HEK293T (cell line): ENCODE results near the gene ARHGEF10L.
A peak's percentile ranks its signal among the peaks of the same experiment; 100 is the strongest.

Experiments
- CTCF ChIA-PET: fragments of 350-600 bp; formaldehyde crosslinking; extraction: SDS; loops from one replicate; lab custom pipeline; 2021; ENCODE audit warnings: antibody characterized with exemption, inconsistent platforms; lab: Yijun Ruan, JAX
- POLR2A ChIA-PET: fragments of 350-600 bp; formaldehyde crosslinking; extraction: SDS; loops from one replicate; lab custom pipeline; 2020; ENCODE audit warnings: antibody characterized with exemption, inconsistent platforms; lab: Yijun Ruan, JAX
- DNase-seq: peaks from one replicate; pipeline ENCODE4 v3.0.0; 2012; ENCODE audit warnings: mixed read lengths; ENCODE audit errors: extremely low spot score
- ARNT ChIP-seq: fragments of 450-650 bp; IDR thresholded peaks from 2 replicates; pipeline ENCODE4 v1.6.1; 2017; ENCODE audit warnings: mild to moderate bottlenecking
- BHLHE40 ChIP-seq: fragments of 450-650 bp; IDR thresholded peaks from 2 replicates; pipeline ENCODE4 v1.6.1; 2016; ENCODE audit warnings: mild to moderate bottlenecking, moderate library complexity, borderline replicate concordance
- CTBP1 ChIP-seq: fragments of 450-650 bp; IDR thresholded peaks from 2 replicates; pipeline ENCODE4 v1.6.1; 2016; ENCODE audit warnings: borderline replicate concordance
- ELF4 ChIP-seq: fragments of 450-650 bp; IDR thresholded peaks from 2 replicates; pipeline ENCODE4 v1.6.1; 2017; ENCODE audit warnings: antibody characterized with exemption
- FOXA1 ChIP-seq: fragments of 450-650 bp; IDR thresholded peaks from 2 replicates; pipeline ENCODE4 v1.6.1; 2016; ENCODE audit warnings: mild to moderate bottlenecking
- FOXK2 ChIP-seq: fragments of 450-650 bp; IDR thresholded peaks from 2 replicates; pipeline ENCODE4 v1.6.1; 2016; ENCODE audit warnings: mild to moderate bottlenecking
- FOXM1 ChIP-seq: fragments of 450-650 bp; IDR thresholded peaks from 2 replicates; pipeline ENCODE4 v1.6.1; 2017; ENCODE audit warnings: mild to moderate bottlenecking, borderline replicate concordance
- HDGF ChIP-seq: fragments of 450-650 bp; IDR thresholded peaks from 2 replicates; pipeline ENCODE4 v1.6.1; 2017; ENCODE audit warnings: antibody characterized with exemption, borderline replicate concordance
- L3MBTL2 ChIP-seq: fragments of 450-650 bp; conservative IDR thresholded peaks from 2 replicates; pipeline ENCODE4 v1.6.1; 2016; ENCODE audit warnings: mild to moderate bottlenecking
- LEF1 ChIP-seq: fragments of 450-650 bp; IDR thresholded peaks from 2 replicates; pipeline ENCODE4 v1.6.1; 2017; ENCODE audit warnings: mild to moderate bottlenecking, borderline replicate concordance
- NFRKB ChIP-seq: fragments of 450-650 bp; IDR thresholded peaks from 2 replicates; pipeline ENCODE4 v1.6.1; 2016; ENCODE audit warnings: mild to moderate bottlenecking, moderate library complexity
- SP1 ChIP-seq: fragments of 450-650 bp; IDR thresholded peaks from 2 replicates; pipeline ENCODE4 v1.6.1; 2017
- SUZ12 ChIP-seq: fragments of 450-650 bp; IDR thresholded peaks from 2 replicates; pipeline ENCODE4 v1.6.1; 2016; ENCODE audit warnings: mild to moderate bottlenecking
- TARDBP ChIP-seq: fragments of 450-650 bp; IDR thresholded peaks from 2 replicates; pipeline ENCODE4 v1.6.1; 2016
- ZNF384 ChIP-seq: fragments of 450-650 bp; IDR thresholded peaks from 2 replicates; pipeline ENCODE4 v1.6.1; 2016
- TF ChIP-seq, protein P1 (sequence below): fragments of 450-650 bp; IDR thresholded peaks from 2 replicates; pipeline ENCODE4 v1.6.1; 2016

ARHGEF10L gene

DNA sequence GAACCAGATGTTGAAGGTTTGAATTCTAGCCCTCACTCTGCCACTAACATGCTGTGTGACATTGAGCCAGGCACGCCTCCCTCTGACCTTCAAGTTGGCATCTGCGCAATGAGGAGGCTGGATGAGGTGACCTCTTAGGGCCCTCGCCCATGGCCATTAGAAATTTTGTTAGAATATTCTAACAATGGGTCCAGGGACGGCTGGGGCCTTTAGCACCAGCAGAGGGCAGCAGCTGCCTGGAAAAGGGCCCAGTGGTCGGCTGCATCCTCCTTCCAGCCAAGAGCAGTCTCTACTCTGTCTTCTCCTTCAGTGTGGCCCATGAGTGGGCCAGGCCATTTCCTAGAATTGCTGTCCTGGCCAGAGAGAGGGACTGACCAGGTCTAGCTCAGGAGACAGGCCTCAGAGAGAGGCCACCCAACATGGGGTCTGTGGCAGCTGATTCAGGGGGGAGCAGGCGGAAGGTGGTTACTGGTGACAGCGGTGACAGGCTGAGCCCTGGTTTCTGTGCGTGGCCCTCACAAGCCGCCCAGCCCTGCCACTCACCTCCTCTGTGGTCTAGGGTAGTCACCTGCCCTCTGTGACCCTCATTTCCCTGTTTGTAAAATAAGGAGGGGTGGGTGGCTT lies 114.3 kb downstream of the ARHGEF10L start:
- ChIA-PET POLR2A (no interaction called here), CTCF (interaction anchor here (0.5 to 0.9 kb wide), 2 partner anchors 11 to 119 kb away, joined by 3 to 4 read pairs; no protein-coding TSS in a partner anchor)
- TF ChIP-seq FOXM1 (no peak), ZNF384 (no peak), L3MBTL2 (no peak), HDGF (no peak), FOXK2 (no peak)
- TF ChIP-seq, protein P1, sequence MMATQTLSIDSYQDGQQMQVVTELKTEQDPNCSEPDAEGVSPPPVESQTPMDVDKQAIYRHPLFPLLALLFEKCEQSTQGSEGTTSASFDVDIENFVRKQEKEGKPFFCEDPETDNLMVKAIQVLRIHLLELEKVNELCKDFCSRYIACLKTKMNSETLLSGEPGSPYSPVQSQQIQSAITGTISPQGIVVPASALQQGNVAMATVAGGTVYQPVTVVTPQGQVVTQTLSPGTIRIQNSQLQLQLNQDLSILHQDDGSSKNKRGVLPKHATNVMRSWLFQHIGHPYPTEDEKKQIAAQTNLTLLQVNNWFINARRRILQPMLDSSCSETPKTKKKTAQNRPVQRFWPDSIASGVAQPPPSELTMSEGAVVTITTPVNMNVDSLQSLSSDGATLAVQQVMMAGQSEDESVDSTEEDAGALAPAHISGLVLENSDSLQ = no peak
- DNase-seq = peak; percentile 68

DNA sequence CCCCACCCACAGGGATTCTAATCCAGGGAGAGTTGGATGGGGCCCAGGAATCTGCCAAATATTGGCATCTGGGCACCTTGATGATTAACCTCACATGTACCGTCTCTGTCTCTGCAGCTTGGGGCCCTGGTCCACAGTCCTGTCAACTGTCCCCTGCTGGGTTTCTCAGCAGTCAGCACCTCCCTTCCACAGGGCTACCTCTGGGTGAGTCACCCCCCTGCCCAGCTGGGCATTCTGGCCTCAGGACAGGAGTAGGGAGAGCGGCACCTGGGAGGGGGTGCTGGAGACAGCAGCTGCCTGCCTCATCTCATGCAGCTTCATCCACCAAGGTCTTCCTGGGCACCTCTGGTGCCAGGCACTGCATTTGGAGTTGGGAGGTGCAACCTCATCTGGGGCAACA lies 115.0 kb downstream of the ARHGEF10L start:
- ChIA-PET POLR2A (no interaction called here), CTCF (interaction anchor here (0.9 to 1.0 kb wide), 2 partner anchors 10 to 42 kb away, joined by 3 to 4 read pairs; no protein-coding TSS in a partner anchor)

DNA sequence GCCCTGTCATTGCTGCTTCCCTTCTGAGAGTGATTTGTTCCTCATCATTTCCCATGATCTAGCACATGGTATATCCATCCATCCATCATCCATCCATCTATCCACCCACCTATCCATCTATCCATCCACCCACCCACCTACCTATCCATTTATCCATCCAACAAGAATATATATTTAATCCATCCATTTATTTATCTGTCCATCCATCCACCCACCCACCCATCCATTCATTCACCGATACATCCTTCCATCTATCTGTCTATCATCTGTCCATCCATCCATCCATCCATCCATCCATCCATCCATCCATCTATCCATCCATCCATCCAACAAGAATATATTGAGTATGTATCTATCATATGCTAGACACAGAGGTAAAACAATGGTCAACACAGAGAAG lies 115.7 kb downstream of the ARHGEF10L start:
- CTCF ChIA-PET = interaction anchor here (1.0 kb wide), 1 partner anchor 41 kb away, joined by 4 read pairs; no protein-coding TSS in a partner anchor
- TF ChIP-seq ZNF384 (no peak), ARNT (no peak), NFRKB (no peak), HDGF (no peak), FOXM1 (no peak), L3MBTL2 (no peak), SP1 (no peak), ELF4 (no peak), SUZ12 (no peak), BHLHE40 (no peak)
- POLR2A ChIA-PET = no interaction called here
- DNase-seq = no peak

More for the DNA sequence above, 115.0 kb downstream of the ARHGEF10L start:
- DNase-seq = no peak
- TF ChIP-seq FOXM1 (no peak), LEF1 (no peak), ZNF384 (no peak), L3MBTL2 (no peak), SUZ12 (no peak), SP1 (no peak), ARNT (no peak), TARDBP (no peak), BHLHE40 (no peak), HDGF (no peak), ELF4 (no peak), FOXK2 (no peak), NFRKB (no peak), CTBP1 (no peak)
- TF ChIP-seq, protein P1 = no peak

DNA sequence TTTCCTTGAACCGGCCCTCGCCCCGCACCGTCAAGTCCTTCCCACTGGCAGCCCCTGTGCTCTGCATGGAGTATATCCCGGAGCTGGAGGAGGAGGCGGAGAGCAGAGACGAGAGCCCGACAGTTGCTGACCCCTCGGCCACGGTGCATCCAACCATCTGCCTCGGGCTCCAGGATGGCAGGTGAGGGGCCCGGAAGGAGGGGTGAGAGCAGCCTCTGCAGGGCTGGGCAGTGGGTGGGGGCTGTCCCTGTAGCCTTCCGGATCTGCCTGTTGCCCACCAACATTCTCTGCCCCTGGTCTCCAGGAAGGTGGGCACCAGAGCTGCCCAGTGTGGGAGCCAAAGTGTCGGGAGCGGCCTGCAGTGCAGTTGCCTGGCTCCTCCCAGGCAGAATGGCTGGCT lies 116.4 kb downstream of the ARHGEF10L start:
- DNase-seq = no peak
- TF ChIP-seq, protein P1 = no peak
- TF ChIP-seq SP1 = no peak
- TF ChIP-seq BHLHE40 = no peak
- TF ChIP-seq TARDBP = no peak
- no peak for TF ChIP-seq HDGF
- no peak for TF ChIP-seq ARNT
- TF ChIP-seq ZNF384 = no peak
- no peak for TF ChIP-seq CTBP1
- TF ChIP-seq SUZ12 = no peak
- no peak for TF ChIP-seq FOXA1
- CTCF ChIA-PET = no interaction called here
- POLR2A ChIA-PET = interaction anchor here (0.5 kb wide), 1 partner anchor 23 kb away, joined by 3 read pairs; no protein-coding TSS in a partner anchor

DNA sequence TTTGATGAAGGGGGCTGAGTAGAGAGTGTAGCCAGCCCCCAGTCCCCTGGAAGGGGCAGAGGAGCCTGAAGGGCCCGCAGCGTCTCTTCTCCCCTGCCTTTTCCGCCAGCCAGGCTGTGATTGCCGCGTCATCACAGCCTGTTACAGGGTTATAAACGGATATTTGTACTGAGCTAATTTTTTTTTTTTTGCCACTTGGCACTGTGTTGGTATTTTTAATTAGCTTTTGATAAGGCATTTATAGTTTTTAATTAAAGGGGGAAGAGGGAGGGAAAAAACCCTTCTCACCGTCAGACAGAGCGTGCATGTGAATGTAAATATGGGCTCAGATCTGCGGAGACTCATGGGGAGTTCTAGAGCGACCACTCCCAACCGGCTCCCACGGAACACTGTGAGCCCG lies 117.9 kb downstream of the ARHGEF10L start:
- CTCF ChIA-PET = no interaction called here
- DNase-seq = no peak
- TF ChIP-seq FOXM1 = no peak
- no peak for TF ChIP-seq TARDBP
- no peak for TF ChIP-seq ZNF384
- no peak for TF ChIP-seq SUZ12
- no peak for TF ChIP-seq SP1
- no peak for TF ChIP-seq HDGF
- no peak for TF ChIP-seq ELF4
- no peak for TF ChIP-seq NFRKB
- no peak for TF ChIP-seq FOXA1
- POLR2A ChIA-PET = no interaction called here

DNA sequence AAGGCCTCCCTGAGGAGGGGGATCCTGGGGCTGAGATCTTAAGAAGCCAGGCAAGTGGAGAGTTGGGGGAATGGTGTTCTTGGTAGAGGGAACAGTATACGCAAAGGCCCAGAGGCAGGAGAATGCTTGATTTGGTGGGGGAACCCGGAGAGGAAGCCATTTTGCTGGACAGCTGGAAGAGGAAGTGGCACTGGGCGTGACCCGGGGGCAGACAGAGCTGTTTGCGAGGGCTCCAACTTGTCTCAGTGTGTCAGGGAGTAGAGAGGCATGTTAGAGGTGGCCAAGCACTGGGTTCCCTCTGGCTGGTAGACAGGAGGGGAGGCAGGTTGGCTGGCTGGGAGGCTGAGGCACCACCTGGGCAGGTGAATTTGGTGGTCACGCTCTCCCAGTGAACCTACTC lies 119.3 kb downstream of the ARHGEF10L start:
- DNase-seq = no peak
- TF ChIP-seq FOXA1 (no peak), NFRKB (no peak), TARDBP (no peak), ARNT (no peak), SUZ12 (no peak), CTBP1 (no peak), SP1 (no peak), ZNF384 (no peak), L3MBTL2 (no peak), LEF1 (no peak), HDGF (no peak)
- TF ChIP-seq, protein P1 = no peak
- CTCF ChIA-PET = no interaction called here
- POLR2A ChIA-PET = no interaction called here
